HG02642 (cell line): ENCODE measurements around the gene PIEZO2.

Experiments
- ATAC-seq: cut with Tn5 transposase; IDR thresholded peaks from one replicate; pipeline ENCODE4 v1.9.1; 2021; ENCODE audit warnings: mild to moderate bottlenecking; ENCODE audit not compliant: unreplicated experiment, poor library complexity

Gene PIEZO2

GRCh38 chr18:11073971-11074370, 75.4 kb downstream of the PIEZO2 start:
- ATAC-seq: no peak

- ATAC-seq: no peak
Measured at GRCh38 chr18:11072632-11073031, 76.7 kb downstream of the PIEZO2 start.

GRCh38 chr18:11071300-11071699, 78.1 kb downstream of the PIEZO2 start:
- no peak for ATAC-seq

GRCh38 chr18:11070593-11070992, 78.8 kb downstream of the PIEZO2 start:
- no peak for ATAC-seq

GRCh38 chr18:11066038-11066437, 83.3 kb downstream of the PIEZO2 start:
- no peak for ATAC-seq

- no peak for ATAC-seq
Measured at GRCh38 chr18:11064727-11065460, 84.5 kb downstream of the PIEZO2 start.

- ATAC-seq: no peak
Measured at GRCh38 chr18:11064106-11064505, 85.3 kb downstream of the PIEZO2 start.

- no peak for ATAC-seq
Measured at GRCh38 chr18:11055721-11056120, 93.6 kb downstream of the PIEZO2 start.

GRCh38 chr18:11054497-11054896, 94.9 kb downstream of the PIEZO2 start:
- ATAC-seq: no peak

GRCh38 chr18:11053293-11053692, 96.1 kb downstream of the PIEZO2 start:
- no peak for ATAC-seq

- no peak for ATAC-seq
Measured at GRCh38 chr18:11052800-11053199, 96.6 kb downstream of the PIEZO2 start.

GRCh38 chr18:11051462-11051861, 97.9 kb downstream of the PIEZO2 start:
- no peak for ATAC-seq

GRCh38 chr18:11050966-11051365, 98.4 kb downstream of the PIEZO2 start:
- ATAC-seq: no peak

- no peak for ATAC-seq
Measured at GRCh38 chr18:11047817-11048216, 101.6 kb downstream of the PIEZO2 start.

- ATAC-seq: no peak
Measured at GRCh38 chr18:11047156-11047555, 102.2 kb downstream of the PIEZO2 start.

GRCh38 chr18:11046140-11046539, 103.2 kb downstream of the PIEZO2 start:
- ATAC-seq: no peak

- ATAC-seq: no peak
Measured at GRCh38 chr18:11043694-11044093, 105.7 kb downstream of the PIEZO2 start.

GRCh38 chr18:11042247-11042646, 107.1 kb downstream of the PIEZO2 start:
- no peak for ATAC-seq

- ATAC-seq: no peak
Measured at GRCh38 chr18:11040823-11041656, 108.3 kb downstream of the PIEZO2 start.

- ATAC-seq: no peak
Measured at GRCh38 chr18:11040359-11040758, 109.0 kb downstream of the PIEZO2 start.

GRCh38 chr18:11037533-11038240, 111.7 kb downstream of the PIEZO2 start:
- ATAC-seq: no peak
